ENCODE measurements around the gene GM2A. TPM values are rescaled to one million over a fixed set of nuclear protein-coding genes. Genes with fewer than 3 reads are reported as not detected.

The GM2A gene
- total and polyA plus RNA-seq, 2 of the 8 experiments (the other 6 are each of a cell fraction or from before 2014, with no cell fraction given): 18.5 to 32.2 TPM

GRCh38 chr5:151253605-151253950 is 593 bp downstream of the GM2A start (continued):
- no peak for TF ChIP-seq CHD7 (IDR thresholded peaks at IDR 0.05; ENCODE audit: insufficient replicate concordance, low read length)
- no peak for TF ChIP-seq JUND (IDR thresholded peaks at IDR 0.05; ENCODE audit: low read length)
- TF ChIP-seq CREB1 (IDR thresholded peaks at IDR 0.05): no peak
- TF ChIP-seq EGR1 (IDR thresholded peaks at IDR 0.05; ENCODE audit: borderline replicate concordance, low read depth, low read length): no peak
- TF ChIP-seq SRF (IDR thresholded peaks at IDR 0.05; ENCODE audit: low read depth, low read length): no peak
- TF ChIP-seq EP300 (IDR thresholded peaks at IDR 0.05; ENCODE audit: borderline replicate concordance in 1 of 2, low read depth in 2 of 2, low read length in 2 of 2): no peak
- TF ChIP-seq YY1 (IDR thresholded peaks at IDR 0.05; ENCODE audit: low read depth, low read length): no peak
- no peak for TF ChIP-seq KDM1A (IDR thresholded peaks at IDR 0.05; ENCODE audit: borderline replicate concordance, low read length)
- no peak for TF ChIP-seq TCF12 (IDR thresholded peaks at IDR 0.05; ENCODE audit: low read depth, low read length)
- no peak for TF ChIP-seq CEBPB (IDR thresholded peaks at IDR 0.05; ENCODE audit: low read depth, low read length)
- TF ChIP-seq MAFK (IDR thresholded peaks at IDR 0.05; ENCODE audit: low read depth, low read length): no peak
- no peak for TF ChIP-seq SIX5 (IDR thresholded peaks at IDR 0.05; ENCODE audit: low read depth, low read length)
- TF ChIP-seq TBP (IDR thresholded peaks at IDR 0.05; ENCODE audit: low read depth, low read length): no peak
